HL-60 (cell line): ENCODE data around the gene ADAMTS4.

Experiments
- GABPA ChIP-seq: IDR thresholded peaks from 2 replicates; pipeline ENCODE4 v1.6.1; 2012; ENCODE audit warnings: low read depth
- POLR2AphosphoS5 ChIP-seq: IDR thresholded peaks from 2 replicates; pipeline ENCODE4 v1.6.1; 2012; ENCODE audit warnings: low read depth
- TF ChIP-seq, protein P1 (sequence below): IDR thresholded peaks from one replicate; pipeline ENCODE4 v1.5.1; 2011; ENCODE audit warnings: low read length, control low read depth, inconsistent platforms; ENCODE audit not compliant: insufficient read depth
- TF ChIP-seq, protein P2 (sequence below): IDR thresholded peaks from 2 replicates; pipeline ENCODE4 v1.6.1; 2012; ENCODE audit warnings: low read depth; ENCODE audit not compliant: insufficient replicate concordance

DNA sequence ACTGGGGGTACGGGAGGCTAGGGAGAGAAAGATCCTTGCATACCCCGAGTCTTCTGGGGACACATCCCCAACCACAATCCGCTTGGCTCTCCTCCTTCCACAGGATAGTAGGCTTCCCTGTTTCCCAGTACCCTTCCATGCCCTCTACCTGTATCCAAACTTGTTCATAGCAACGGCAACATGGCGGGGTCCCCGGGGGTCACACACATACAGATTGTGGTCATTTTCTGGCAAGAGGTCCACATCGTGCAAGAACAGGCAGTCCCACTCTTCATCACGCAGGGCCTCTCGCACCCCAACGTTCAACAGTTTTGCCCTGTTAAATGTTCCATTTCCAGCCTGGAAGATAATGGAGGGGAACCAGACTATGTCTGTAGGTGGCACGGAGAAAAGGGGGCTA is 25.1 kb downstream of the ADAMTS4 start:
- TF ChIP-seq, protein P1, sequence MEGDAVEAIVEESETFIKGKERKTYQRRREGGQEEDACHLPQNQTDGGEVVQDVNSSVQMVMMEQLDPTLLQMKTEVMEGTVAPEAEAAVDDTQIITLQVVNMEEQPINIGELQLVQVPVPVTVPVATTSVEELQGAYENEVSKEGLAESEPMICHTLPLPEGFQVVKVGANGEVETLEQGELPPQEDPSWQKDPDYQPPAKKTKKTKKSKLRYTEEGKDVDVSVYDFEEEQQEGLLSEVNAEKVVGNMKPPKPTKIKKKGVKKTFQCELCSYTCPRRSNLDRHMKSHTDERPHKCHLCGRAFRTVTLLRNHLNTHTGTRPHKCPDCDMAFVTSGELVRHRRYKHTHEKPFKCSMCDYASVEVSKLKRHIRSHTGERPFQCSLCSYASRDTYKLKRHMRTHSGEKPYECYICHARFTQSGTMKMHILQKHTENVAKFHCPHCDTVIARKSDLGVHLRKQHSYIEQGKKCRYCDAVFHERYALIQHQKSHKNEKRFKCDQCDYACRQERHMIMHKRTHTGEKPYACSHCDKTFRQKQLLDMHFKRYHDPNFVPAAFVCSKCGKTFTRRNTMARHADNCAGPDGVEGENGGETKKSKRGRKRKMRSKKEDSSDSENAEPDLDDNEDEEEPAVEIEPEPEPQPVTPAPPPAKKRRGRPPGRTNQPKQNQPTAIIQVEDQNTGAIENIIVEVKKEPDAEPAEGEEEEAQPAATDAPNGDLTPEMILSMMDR = no peak
- TF ChIP-seq, protein P2, sequence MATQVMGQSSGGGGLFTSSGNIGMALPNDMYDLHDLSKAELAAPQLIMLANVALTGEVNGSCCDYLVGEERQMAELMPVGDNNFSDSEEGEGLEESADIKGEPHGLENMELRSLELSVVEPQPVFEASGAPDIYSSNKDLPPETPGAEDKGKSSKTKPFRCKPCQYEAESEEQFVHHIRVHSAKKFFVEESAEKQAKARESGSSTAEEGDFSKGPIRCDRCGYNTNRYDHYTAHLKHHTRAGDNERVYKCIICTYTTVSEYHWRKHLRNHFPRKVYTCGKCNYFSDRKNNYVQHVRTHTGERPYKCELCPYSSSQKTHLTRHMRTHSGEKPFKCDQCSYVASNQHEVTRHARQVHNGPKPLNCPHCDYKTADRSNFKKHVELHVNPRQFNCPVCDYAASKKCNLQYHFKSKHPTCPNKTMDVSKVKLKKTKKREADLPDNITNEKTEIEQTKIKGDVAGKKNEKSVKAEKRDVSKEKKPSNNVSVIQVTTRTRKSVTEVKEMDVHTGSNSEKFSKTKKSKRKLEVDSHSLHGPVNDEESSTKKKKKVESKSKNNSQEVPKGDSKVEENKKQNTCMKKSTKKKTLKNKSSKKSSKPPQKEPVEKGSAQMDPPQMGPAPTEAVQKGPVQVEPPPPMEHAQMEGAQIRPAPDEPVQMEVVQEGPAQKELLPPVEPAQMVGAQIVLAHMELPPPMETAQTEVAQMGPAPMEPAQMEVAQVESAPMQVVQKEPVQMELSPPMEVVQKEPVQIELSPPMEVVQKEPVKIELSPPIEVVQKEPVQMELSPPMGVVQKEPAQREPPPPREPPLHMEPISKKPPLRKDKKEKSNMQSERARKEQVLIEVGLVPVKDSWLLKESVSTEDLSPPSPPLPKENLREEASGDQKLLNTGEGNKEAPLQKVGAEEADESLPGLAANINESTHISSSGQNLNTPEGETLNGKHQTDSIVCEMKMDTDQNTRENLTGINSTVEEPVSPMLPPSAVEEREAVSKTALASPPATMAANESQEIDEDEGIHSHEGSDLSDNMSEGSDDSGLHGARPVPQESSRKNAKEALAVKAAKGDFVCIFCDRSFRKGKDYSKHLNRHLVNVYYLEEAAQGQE = no peak
- TF ChIP-seq POLR2AphosphoS5 (no peak), GABPA (no peak)
